Ectodermal cell (in vitro differentiated cells): ENCODE data around the gene GFY.
"Not testable (repeated sequence)": the region's sequence is repeated elsewhere in the genome, so short reads cannot be mapped to it uniquely, and the experiment has no call there.

Experiments used
- H3K27ac ChIP-seq: 2 replicates; pipeline ENCODE4 v1.7.0; 2013; ENCODE audit warnings: mild to moderate bottlenecking, low read depth, low read length; ENCODE audit not compliant: insufficient read depth, poor library complexity, severe bottlenecking
- H3K27me3 ChIP-seq: 2 replicates; pipeline ENCODE4 v1.7.0; 2013; ENCODE audit warnings: mild to moderate bottlenecking, low read length; ENCODE audit not compliant: insufficient read depth, control insufficient read depth, poor library complexity, severe bottlenecking
- H3K36me3 ChIP-seq: one replicate; pipeline ENCODE4 v1.7.0; 2013; ENCODE audit warnings: low read length; ENCODE audit not compliant: control insufficient read depth, insufficient read depth
- H3K4me1 ChIP-seq: one replicate; pipeline ENCODE4 v1.7.0; 2013; ENCODE audit warnings: low read length; ENCODE audit not compliant: control insufficient read depth, insufficient read depth
- H3K4me3 ChIP-seq: 2 replicates; pipeline ENCODE4 v1.7.0; 2013; ENCODE audit warnings: low read depth, low read length, control low read depth; ENCODE audit not compliant: insufficient read depth
- H3K9me3 ChIP-seq: 2 replicates; pipeline ENCODE4 v1.7.0; 2013; ENCODE audit warnings: mild to moderate bottlenecking, low read length, moderate library complexity; ENCODE audit not compliant: control insufficient read depth
- WGBS, 2 experiments: methylation state at CpG; one replicate each; pipeline ENCODE4 v1.1.7; 2013; ENCODE audit warnings: missing lambda C conversion rate in 2 of 2; 5-methylcytosine and 5-hydroxymethylcytosine counted together

Gene GFY

DNA sequence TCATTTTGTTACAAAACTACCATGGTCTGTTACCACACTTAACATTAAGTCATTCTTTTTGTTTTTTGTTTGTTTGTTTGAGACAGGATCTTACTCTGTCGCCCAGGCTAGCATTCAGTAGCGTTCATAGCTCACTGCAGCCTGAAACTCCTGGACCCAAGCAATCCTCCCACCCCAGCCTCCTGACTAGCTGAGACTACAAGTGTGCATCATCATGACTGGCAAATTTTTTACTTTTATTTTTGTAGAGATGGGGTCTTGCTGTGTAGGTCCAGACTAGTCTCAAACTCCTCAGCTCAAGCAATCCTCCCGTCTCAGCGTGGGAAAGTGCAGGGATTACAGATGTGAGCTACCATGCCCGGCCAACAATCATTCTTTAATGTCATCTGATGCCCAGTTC lies 31.1 kb downstream of the GFY start:
- Histone ChIP-seq H3K27me3 (no peaks in the 10 kb centered on the region), H3K4me1 (no peaks in the 10 kb centered on the region), H3K9me3 (no peaks in the 10 kb centered on the region), H3K27ac (no peak overlapping the region), H3K36me3 (peaks cover 12% of the 10 kb centered on the region), H3K4me3 (no peak overlapping the region)
- WGBS, 2 experiments = 91 to 96% methylated on average over 5 of the region's 5 CpGs

DNA sequence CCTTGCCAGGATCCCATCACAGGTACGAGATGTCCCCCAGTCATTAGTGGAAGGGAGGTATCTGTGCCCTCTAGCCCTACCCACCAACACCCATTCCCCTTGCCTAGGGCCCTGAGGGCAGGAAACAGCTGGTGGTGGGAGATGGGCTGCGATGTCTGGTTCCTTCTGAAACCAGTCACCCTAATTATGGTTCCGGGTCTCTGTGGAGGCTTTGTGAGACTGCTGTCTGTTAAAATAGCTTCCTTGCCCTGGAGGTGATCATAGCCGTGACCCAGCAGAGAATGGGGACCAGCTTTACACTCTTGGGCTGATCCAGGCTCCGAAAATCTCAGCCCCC lies 33.3 kb downstream of the GFY start:
- no peak overlapping the region for H3K4me3 ChIP-seq
- H3K36me3 ChIP-seq = peaks cover 12% of the 10 kb centered on the region
- 93 to 96% methylated on average over 5 of the region's 5 CpGs for WGBS, 2 experiments
- no peaks in the 10 kb centered on the region for H3K4me1 ChIP-seq
- no peak overlapping the region for H3K27ac ChIP-seq
- H3K9me3 ChIP-seq = no peaks in the 10 kb centered on the region
- H3K27me3 ChIP-seq = no peaks in the 10 kb centered on the region

DNA sequence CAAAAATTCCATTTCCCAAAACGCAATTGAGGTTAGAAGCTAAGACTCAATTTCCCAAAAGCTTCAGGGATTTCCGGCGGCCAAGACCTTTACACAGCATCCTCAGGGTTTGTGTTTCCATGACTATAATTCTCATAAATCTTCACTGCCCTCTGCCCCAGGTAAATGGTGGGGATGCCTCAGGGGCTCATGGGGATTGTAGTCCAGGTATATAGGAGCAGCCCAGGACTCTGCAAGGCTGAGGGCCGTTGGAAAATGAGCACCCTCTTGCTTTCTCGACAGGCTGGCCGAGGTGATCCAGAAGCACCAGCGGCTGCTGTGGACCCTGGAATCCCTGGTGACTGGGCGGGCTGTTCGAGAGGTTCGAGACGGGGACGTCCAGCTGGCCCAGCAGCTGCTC lies 34.2 kb downstream of the GFY start:
- no peak overlapping the region for H3K4me3 ChIP-seq
- WGBS, 2 experiments = 91 to 94% methylated on average over 12 of the region's 12 CpGs
- no peaks in the 10 kb centered on the region for H3K9me3 ChIP-seq
- H3K4me1 ChIP-seq = no peaks in the 10 kb centered on the region
- H3K27me3 ChIP-seq = no peaks in the 10 kb centered on the region
- no peak overlapping the region for H3K27ac ChIP-seq
- H3K36me3 ChIP-seq = peaks cover 12% of the 10 kb centered on the region

DNA sequence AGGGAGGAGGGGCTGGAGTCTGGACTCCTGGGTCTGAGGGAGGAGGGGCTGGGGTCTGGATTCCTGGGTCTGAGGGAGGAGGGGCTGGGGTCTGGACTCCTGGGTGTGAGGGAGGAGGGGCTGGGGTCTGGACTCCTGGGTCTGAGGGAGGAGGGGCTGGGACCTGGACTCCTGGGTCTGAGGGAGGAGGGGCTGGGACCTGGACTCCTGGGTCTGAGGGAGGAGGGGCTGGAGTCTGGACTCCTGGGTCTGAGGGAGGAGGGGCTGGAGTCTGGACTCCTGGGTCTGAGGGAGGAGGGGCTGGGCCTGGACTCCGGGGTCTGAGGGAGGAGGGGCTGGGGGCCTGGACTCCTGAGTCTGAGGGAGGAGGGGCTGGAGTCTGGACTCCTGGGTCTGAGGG lies 35.9 kb downstream of the GFY start:
- not testable (repeated sequence) for H3K27me3 ChIP-seq, H3K4me3 ChIP-seq, H3K4me1 ChIP-seq, H3K27ac ChIP-seq, H3K9me3 ChIP-seq
- WGBS, 2 experiments = no CpG with 5 or more reads among the region's 1 CpG
- H3K36me3 ChIP-seq = peaks cover 17% of the 10 kb centered on the region

DNA sequence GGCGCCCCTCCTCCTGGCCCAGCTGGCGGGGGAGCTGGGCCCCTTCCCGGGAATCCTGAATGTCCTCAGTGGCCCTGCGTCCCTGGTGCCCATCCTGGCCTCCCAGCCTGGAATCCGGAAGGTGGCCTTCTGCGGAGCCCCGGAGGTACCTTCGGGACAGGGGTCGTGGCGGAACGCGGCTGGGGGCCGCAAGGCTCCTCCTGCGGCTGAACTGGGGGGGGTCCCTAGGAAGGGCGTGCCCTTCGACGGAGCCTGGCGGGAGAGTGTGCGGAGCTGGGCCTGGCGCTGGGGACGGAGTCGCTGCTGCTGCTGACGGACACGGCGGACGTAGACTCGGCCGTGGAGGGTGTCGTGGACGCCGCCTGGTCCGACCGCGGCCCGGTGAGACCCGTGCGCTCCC lies 36.5 kb downstream of the GFY start:
- Histone ChIP-seq H3K27ac (no peak overlapping the region), H3K4me1 (no peaks in the 10 kb centered on the region), H3K4me3 (no peak overlapping the region), H3K27me3 (no peaks in the 10 kb centered on the region), H3K36me3 (peaks cover 17% of the 10 kb centered on the region), H3K9me3 (no peaks in the 10 kb centered on the region)
- WGBS, 2 experiments = 93 to 97% methylated on average over 37 of the region's 37 CpGs

DNA sequence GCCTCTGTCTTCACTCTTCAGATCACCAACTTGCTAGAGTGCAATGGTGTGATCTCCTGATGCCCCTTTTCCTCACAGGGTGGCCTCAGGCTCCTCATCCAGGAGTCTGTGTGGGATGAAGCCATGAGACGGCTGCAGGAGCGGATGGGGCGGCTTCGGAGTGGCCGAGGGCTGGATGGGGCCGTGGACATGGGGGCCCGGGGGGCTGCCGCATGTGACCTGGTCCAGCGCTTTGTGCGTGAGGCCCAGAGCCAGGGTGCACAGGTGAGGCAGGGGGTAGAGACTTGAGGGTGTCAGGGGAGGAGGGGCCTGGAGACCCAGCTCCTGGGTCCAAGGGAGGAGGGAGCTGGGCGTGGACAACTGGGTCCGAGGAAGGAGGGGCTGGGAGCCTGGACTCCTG lies 37.3 kb downstream of the GFY start:
- no peak overlapping the region for H3K4me3 ChIP-seq
- H3K27ac ChIP-seq = no peak overlapping the region
- H3K9me3 ChIP-seq = no peaks in the 10 kb centered on the region
- peaks cover 17% of the 10 kb centered on the region for H3K36me3 ChIP-seq
- no peaks in the 10 kb centered on the region for H3K27me3 ChIP-seq
- no peaks in the 10 kb centered on the region for H3K4me1 ChIP-seq
- 88 to 89% methylated on average over 12 of the region's 12 CpGs for WGBS, 2 experiments

DNA sequence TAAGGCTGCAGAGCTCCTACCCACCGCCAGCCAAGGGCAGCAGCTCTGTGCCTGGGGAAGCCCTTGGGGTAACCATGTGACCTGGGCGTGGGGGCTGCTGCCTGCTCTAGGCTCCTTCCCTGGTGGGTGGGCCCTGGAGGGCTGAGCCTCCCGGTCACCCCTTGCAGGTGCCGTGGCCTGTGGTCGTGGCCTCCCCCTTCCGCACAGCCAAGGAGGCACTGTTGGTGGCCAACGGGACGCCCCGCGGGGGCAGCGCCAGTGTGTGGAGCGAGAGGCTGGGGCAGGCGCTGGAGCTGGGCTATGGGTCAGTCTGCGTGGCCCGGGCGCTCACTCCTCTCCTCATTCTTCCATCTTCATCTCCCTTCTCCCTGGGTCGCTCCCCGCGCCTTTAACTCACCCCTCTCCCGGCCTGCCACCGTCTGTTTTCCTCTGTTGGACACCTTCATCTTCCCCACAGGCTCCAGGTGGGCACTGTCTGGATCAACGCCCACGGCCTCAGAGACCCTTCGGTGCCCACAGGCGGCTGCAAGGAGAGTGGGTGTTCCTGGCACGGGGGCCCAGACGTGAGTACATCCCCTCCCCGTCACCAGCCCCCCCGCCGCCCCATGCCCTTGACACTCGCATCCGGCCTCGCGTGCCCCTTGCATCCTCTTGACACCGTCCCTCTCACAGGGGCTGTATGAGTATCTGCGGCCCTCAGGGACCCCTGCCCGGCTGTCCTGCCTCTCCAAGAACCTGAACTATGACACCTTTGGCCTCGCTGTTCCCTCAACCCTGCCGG lies 39.0 kb downstream of the GFY start:
- Histone ChIP-seq H3K36me3 (peaks cover 13% of the 10 kb centered on the region), H3K9me3 (no peaks in the 10 kb centered on the region), H3K4me3 (no peak overlapping the region), H3K27me3 (no peaks in the 10 kb centered on the region), H3K4me1 (peaks cover 6% of the 10 kb centered on the region), H3K27ac (no peak overlapping the region)
- WGBS, 2 experiments = 93% methylated on average over 39 of the region's 39 CpGs

DNA sequence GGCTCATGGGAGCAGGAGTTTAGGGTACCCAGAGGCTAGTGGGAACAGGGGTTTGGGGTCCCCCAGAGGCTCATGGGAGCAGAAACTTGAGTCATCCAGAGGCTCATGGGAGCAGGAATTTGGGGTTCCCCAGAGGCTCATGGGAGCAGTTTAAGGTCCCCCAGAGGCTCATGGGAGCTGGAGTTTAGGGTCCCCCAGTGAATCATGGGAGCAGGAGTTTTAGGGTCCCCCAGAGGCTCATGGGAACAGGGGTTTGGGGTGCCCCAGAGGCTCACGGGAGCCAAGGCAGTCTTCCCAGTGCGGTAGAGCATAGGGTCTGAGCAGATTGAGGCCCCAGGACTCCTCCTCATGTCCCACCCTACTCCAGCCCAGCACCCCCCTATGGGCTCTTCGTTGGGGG lies 40.2 kb downstream of the GFY start:
- H3K4me1 ChIP-seq = peaks cover 6% of the 10 kb centered on the region
- peaks cover 6% of the 10 kb centered on the region for H3K36me3 ChIP-seq
- H3K9me3 ChIP-seq = no peaks in the 10 kb centered on the region
- no peaks in the 10 kb centered on the region for H3K27me3 ChIP-seq
- no peak overlapping the region for H3K4me3 ChIP-seq
- no peak overlapping the region for H3K27ac ChIP-seq
- WGBS, 2 experiments = 95 to 96% methylated on average over 3 of the region's 3 CpGs

DNA sequence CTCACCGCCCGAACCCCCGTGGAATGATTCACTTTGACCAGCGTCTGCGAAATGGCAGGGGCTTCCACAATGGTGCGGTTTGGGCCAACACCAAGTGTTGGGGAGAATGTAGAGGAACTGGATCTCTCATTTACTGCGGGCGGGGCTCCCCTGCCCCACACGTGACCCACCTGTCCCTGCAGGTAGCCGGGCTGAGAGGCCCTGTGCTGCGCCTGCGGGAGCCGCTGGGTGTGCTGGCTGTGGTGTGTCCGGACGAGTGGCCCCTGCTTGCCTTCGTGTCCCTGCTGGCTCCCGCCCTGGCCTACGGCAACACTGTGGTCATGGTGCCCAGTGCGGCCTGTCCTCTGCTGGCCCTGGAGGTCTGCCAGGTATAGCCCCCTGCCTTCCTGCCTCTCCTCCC lies 43.0 kb downstream of the GFY start:
- peaks cover 6% of the 10 kb centered on the region for H3K36me3 ChIP-seq
- no peak overlapping the region for H3K27ac ChIP-seq
- H3K4me3 ChIP-seq = no peak overlapping the region
- H3K4me1 ChIP-seq = peaks cover 6% of the 10 kb centered on the region
- WGBS, 2 experiments = 91 to 94% methylated on average over 19 of the region's 19 CpGs
- no peaks in the 10 kb centered on the region for H3K9me3 ChIP-seq
- no peaks in the 10 kb centered on the region for H3K27me3 ChIP-seq

DNA sequence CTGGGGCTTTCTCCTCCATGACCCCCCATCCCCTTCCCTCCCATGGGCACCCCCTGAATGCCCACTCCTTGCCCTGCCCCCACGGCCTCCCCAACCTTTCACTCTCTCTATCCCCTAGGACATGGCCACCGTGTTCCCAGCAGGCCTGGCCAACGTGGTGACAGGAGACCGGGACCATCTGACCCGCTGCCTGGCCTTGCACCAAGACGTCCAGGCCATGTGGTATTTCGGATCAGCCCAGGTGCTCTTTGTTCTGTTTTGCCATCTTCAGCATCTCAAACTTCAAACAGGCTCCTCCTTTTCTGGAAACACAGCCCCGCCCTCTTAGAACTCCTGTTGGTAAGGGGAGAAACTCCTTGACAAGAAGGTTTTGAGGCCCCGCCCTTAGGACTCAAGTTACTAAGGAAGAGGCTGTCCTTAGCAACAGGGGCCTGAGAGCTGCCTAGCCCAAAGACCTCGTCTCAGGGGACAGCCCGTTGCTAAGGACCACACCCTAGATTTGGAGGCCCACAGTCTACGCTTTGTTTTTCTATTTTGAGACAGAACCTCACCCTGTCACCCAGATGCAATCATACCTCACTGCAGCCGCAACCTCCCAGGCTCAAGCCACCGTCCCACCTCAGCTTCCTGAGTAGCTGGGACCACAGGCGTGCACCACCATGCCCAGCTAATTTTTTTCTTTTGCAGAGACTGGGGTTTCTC lies 43.7 kb downstream of the GFY start:
- Histone ChIP-seq H3K36me3 (peaks cover 6% of the 10 kb centered on the region), H3K27me3 (no peaks in the 10 kb centered on the region), H3K4me1 (peaks cover 6% of the 10 kb centered on the region), H3K4me3 (no peak overlapping the region), H3K27ac (no peak overlapping the region), H3K9me3 (no peaks in the 10 kb centered on the region)
- 69 to 71% methylated on average over 15 of the region's 15 CpGs for WGBS, 2 experiments
